B cell (primary cell): ENCODE measurements around the gene PCGF2. TPM values are rescaled to one million over a fixed set of nuclear protein-coding genes. Genes with fewer than 3 reads are reported as not detected.

Experiments
- ATAC-seq: fragments of 200-7000 bp; cut with Tn5 transposase; one replicate; pipeline ENCODE4 v1.10.0; 2021; ENCODE audit warnings: low read depth, mild to moderate bottlenecking, moderate number of reproducible peaks, moderate library complexity
- CTCF ChIA-PET: fragments of 350-600 bp; sonication (Branson Sonifier 250); formaldehyde crosslinking; loops from one replicate; lab custom pipeline; 2021; ENCODE audit warnings: antibody characterized with exemption, inconsistent platforms; lab: Charles Lee
- POLR2A ChIA-PET: fragments of 350-600 bp; sonication (Branson Sonifier 250); formaldehyde crosslinking; loops from one replicate; lab custom pipeline; 2021; ENCODE audit warnings: antibody characterized with exemption; lab: Charles Lee
- DNase-seq: peaks from one replicate; pipeline ENCODE4 v3.0.0; 2013
- H2AFZ ChIP-seq: 2 replicates; pipeline ENCODE4 v1.6.1; 2012; ENCODE audit warnings: mild to moderate bottlenecking, low read depth, low read length; ENCODE audit not compliant: insufficient read depth, poor library complexity, severe bottlenecking
- H3K27ac ChIP-seq, 2 donors: 1 replicate in 1 of 2; 2 replicates in 1 of 2; pipeline ENCODE4 v1.5.1; 2012 to 2013; ENCODE audit warnings: low read length in 2 of 2, mild to moderate bottlenecking in 2 of 2, moderate library complexity in 1 of 2
- H3K27me3 ChIP-seq, 4 experiments: fragments of 200-600 bp in 1 of 4; sonication (generic) in 1 of 4; replicated peaks in 1 of 4; 1 replicate in 2 of 4; 2 replicates in 2 of 4; pipeline versions ENCODE4 v1.6.1 to v1.7.0; 2013 to 2016; ENCODE audit warnings: low read length in 3 of 4, mild to moderate bottlenecking in 2 of 4, mixed read lengths in 1 of 4, moderate library complexity in 1 of 4; ENCODE audit not compliant: insufficient read depth in 4 of 4, control insufficient read depth in 3 of 4; ENCODE audit errors: control extremely low read depth in 1 of 4
- H3K36me3 ChIP-seq, 2 experiments: replicated peaks in 1 of 2; 1 replicate in 1 of 2; 2 replicates in 1 of 2; pipeline versions ENCODE4 v1.6.1 to v1.7.1; 2013; ENCODE audit warnings: low read length in 1 of 2; ENCODE audit not compliant: insufficient read depth in 2 of 2, control insufficient read depth in 1 of 2; ENCODE audit errors: control extremely low read depth in 1 of 2, extremely low read depth in 1 of 2
- H3K4me1 ChIP-seq, 2 donors: fragments of 200-600 bp in 1 of 2; sonication (generic) in 1 of 2; 1 replicate in 1 of 2; 2 replicates in 1 of 2; pipeline versions ENCODE4 v1.5.1 to v1.6.1; 2013 to 2017; ENCODE audit warnings: low read length in 2 of 2; ENCODE audit not compliant: control insufficient read depth in 2 of 2, insufficient read depth in 2 of 2
- H3K4me2 ChIP-seq: replicated peaks from 2 replicates; pipeline ENCODE3; 2012; ENCODE audit warnings: mild to moderate bottlenecking, low read depth, low read length; ENCODE audit not compliant: poor library complexity, severe bottlenecking
- H3K4me3 ChIP-seq, 5 experiments: fragments of 200-600 bp in 1 of 5; sonication (generic) in 1 of 5; 1 replicate in 3 of 5; 2 replicates in 2 of 5; pipeline versions ENCODE4 v1.5.1 to v1.7.0; 2011 to 2016; ENCODE audit warnings: low read length in 4 of 5, mild to moderate bottlenecking in 4 of 5, low read depth in 2 of 5, control low read depth in 1 of 5, moderate library complexity in 1 of 5; ENCODE audit not compliant: insufficient read depth in 1 of 5; ENCODE audit errors: control extremely low read depth in 1 of 5, extremely low read depth in 1 of 5
- H3K79me2 ChIP-seq: fragments of 200-600 bp; sonication (generic); one replicate; pipeline ENCODE4 v1.6.0; 2016; ENCODE audit warnings: low read length; ENCODE audit not compliant: control insufficient read depth, insufficient read depth
- H3K9ac ChIP-seq: fragments of 200-600 bp; sonication (generic); 2 replicates; pipeline ENCODE4 v1.6.1; 2017; ENCODE audit warnings: mild to moderate bottlenecking, low read length, moderate library complexity
- H3K9me3 ChIP-seq, 3 donors: one replicate each; pipeline versions ENCODE4 v1.6.1 to v1.7.1; 2013; ENCODE audit warnings: low read length in 2 of 3; ENCODE audit not compliant: control insufficient read depth in 2 of 3, insufficient read depth in 1 of 3; ENCODE audit errors: control extremely low read depth in 1 of 3
- H4K20me1 ChIP-seq: 2 replicates; pipeline ENCODE4 v1.6.0; 2012; ENCODE audit warnings: mild to moderate bottlenecking, low read length; ENCODE audit not compliant: insufficient read depth, control insufficient read depth, poor library complexity, severe bottlenecking
- H3K27ac Mint-ChIP-seq: one replicate; pipeline ENCODE4 v1.8.0; 2021; ENCODE audit warnings: mixed read lengths
- H3K27me3 Mint-ChIP-seq: one replicate; pipeline ENCODE4 v1.8.0; 2021; ENCODE audit warnings: mixed read lengths
- H3K4me1 Mint-ChIP-seq: one replicate; pipeline ENCODE4 v1.8.0; 2021; ENCODE audit warnings: mixed read lengths
- H3K4me3 Mint-ChIP-seq: one replicate; pipeline ENCODE4 v1.8.0; 2021; ENCODE audit warnings: mixed read lengths
- H3K9me3 Mint-ChIP-seq: one replicate; pipeline ENCODE4 v1.8.0; 2022; ENCODE audit warnings: mixed read lengths; ENCODE audit not compliant: insufficient read depth
- CTCF ChIP-seq: fragments of 200-600 bp; IDR thresholded peaks from one replicate; pipeline ENCODE4 v1.8.0; 2022; ENCODE audit warnings: antibody characterized with exemption, mild to moderate bottlenecking
- EZH2 ChIP-seq: IDR thresholded peaks from 2 replicates; pipeline ENCODE4 v1.6.1; 2012; ENCODE audit warnings: borderline replicate concordance, low read depth, mild to moderate bottlenecking, moderate library complexity, low read length; ENCODE audit not compliant: insufficient read depth, poor library complexity, severe bottlenecking
- WGBS: methylation state at CpG from one replicate; pipeline ENCODE4 v1.1.5; 2013; ENCODE audit warnings: missing lambda C conversion rate; ENCODE audit not compliant: insufficient coverage; 5-methylcytosine and 5-hydroxymethylcytosine counted together
- intact Hi-C: fragments of 100-400 bp; cut with micrococcal nuclease; formaldehyde crosslinking; loops from one replicate; pipeline ENCODE4 v1.10.0; 2022
- polyA plus RNA-seq: library from polyadenylated mRNA; depleted of rRNA; stranded (reverse); fragments of >200 nt; gene quantifications from 2 replicates; pipeline ENCODE4 v1.2.3, GENCODE V29; 2012
- total RNA-seq, 2 donors: library from RNA; stranded (reverse); fragments of 120-200 nt in 1 of 2; gene quantifications; 1 replicate in 1 of 2; 2 replicates in 1 of 2; pipeline versions ENCODE4 v1.2.3 to v1.2.4, GENCODE V29; 2013 to 2022

Gene PCGF2
- total and polyA plus RNA-seq, 2 donors (not counting 1 experiment from before 2014, with no cell fraction given), result 0.04 TPM; not detected in 1

DNA sequence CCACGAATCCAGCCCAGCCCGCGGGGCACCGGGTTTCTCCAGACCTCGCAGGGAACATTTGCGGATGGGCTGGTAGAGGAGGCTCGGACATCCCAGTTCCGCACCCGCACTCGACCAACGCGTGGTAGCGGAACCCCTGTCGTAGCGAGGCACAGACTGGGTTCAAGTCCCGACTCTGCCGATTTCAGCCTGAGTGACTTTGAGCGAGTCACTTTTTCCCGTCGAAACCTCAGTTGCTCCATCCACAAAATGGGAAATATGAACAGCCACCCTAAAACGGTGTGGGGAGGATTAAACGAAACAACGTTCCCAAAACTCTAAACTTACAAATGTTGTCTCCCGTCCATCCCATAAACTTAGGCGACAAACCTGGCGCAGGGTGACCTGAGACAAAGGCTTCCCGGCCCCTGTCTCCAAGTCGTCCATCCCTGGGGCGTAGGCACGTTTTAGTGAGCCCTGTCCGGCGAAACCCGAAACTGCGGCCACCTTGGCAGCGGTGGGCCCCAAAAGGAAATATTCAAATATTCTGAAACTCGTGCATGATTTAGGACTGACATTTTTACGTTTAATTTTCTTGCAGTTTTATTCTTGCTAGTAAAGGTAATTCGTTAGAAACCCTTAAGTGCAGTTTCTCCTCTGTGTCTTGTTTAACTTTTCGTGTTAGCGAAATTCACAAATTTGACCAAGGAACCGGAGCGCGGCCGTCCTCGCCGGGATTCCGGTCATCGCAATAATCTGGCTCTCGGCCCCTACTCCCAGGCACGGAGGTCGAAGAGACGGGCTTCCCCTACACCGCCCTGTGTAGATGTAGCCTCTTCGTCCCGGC, 45.0 kb downstream of the PCGF2 start:
- no peak for TF ChIP-seq CTCF
- TF ChIP-seq EZH2, result no peak
- ATAC-seq (peak; percentile 0), DNase-seq (no peak)
- H3K4me3 Mint-ChIP-seq, result peak overlapping the region; percentile 99
- Histone ChIP-seq H4K20me1 (peaks cover 24% of the 10 kb centered on the region), H3K9me3 (no peaks in the 10 kb centered on the region), H3K36me3 (peaks cover 0 to 9% of the 10 kb centered on the region in 2 experiments), H3K27ac (peak overlapping the region; percentile 91 to 97), H3K4me3 (peak overlapping the region; percentile 76 to 95 (median 93)), H3K4me1 (peaks cover 20 to 56% of the 10 kb centered on the region in 2 donors), H2AFZ (peak overlapping the region; percentile 91), H3K27me3 (no peaks in the 10 kb centered on the region), H3K79me2 (peaks cover 26% of the 10 kb centered on the region), H3K4me2 (peak overlapping the region; percentile 98), H3K9ac (peak overlapping the region; percentile 94)
- peak overlapping the region; percentile 99 for H3K27ac Mint-ChIP-seq
- peaks cover 55% of the 10 kb centered on the region for H3K4me1 Mint-ChIP-seq
- intact Hi-C loops, result loop anchor here (2.0 kb wide), 1 partner anchor 98 kb away; no protein-coding TSS in a partner anchor
- H3K9me3 Mint-ChIP-seq, result no peaks in the 10 kb centered on the region
- CTCF ChIA-PET, result interaction anchor here (1.3 to 3.0 kb wide), 2 partner anchors 25 to 32 kb away, joined by 4 to 13 read pairs; no protein-coding TSS in a partner anchor
- no peaks in the 10 kb centered on the region for H3K27me3 Mint-ChIP-seq
- WGBS, result 2% methylated on average over 51 of the region's 55 CpGs
- POLR2A ChIA-PET, result interaction anchor here (0.8 kb wide), 1 partner anchor 49 kb away, joined by 3 read pairs; the partner anchor contains the start of gene PSMB3
